Measurements from ENCODE around the gene DEFB123.

- no peak for TF ChIP-seq CTCF (conservative IDR thresholded peaks at IDR 0.05; ENCODE audit: low read depth, low read length)
- no peak for TF ChIP-seq EZH2 (IDR thresholded peaks at IDR 0.05; ENCODE audit: borderline replicate concordance, low read depth, low read length, poor library complexity, severe bottlenecking)
Observed at GRCh38 chr20:31472395-31473330, 32.2 kb downstream of the DEFB123 start.
